ENCODE results near the gene UQCRC2.
A peak's percentile ranks its signal among the peaks of the same experiment; 100 is the strongest.
"Not testable (repeated sequence)": the region's sequence is repeated elsewhere in the genome, so short reads cannot be mapped to it uniquely, and the experiment has no call there.

Gene UQCRC2

GRCh38 chr16:21996923-21997696 is 43.9 kb downstream of the UQCRC2 start:
- no peak for TF ChIP-seq CTCF (IDR thresholded peaks at IDR 0.05; ENCODE audit: insufficient read depth, low read length, missing control alignments)
- no peak for DNase-seq (ENCODE audit: low read depth, low spot score)
- ChIA-PET CTCF (interaction anchor here (0.7 to 11.7 kb wide), 8 partner anchors 8 to 190 kb away, joined by 3 to 292 read pairs (median 6); partner anchors contain the start of gene MOSMO), POLR2A (no interaction called here)
- H3K4me3 ChIP-seq (ENCODE audit: low read depth, low read length): no peak overlapping the region

DNA sequence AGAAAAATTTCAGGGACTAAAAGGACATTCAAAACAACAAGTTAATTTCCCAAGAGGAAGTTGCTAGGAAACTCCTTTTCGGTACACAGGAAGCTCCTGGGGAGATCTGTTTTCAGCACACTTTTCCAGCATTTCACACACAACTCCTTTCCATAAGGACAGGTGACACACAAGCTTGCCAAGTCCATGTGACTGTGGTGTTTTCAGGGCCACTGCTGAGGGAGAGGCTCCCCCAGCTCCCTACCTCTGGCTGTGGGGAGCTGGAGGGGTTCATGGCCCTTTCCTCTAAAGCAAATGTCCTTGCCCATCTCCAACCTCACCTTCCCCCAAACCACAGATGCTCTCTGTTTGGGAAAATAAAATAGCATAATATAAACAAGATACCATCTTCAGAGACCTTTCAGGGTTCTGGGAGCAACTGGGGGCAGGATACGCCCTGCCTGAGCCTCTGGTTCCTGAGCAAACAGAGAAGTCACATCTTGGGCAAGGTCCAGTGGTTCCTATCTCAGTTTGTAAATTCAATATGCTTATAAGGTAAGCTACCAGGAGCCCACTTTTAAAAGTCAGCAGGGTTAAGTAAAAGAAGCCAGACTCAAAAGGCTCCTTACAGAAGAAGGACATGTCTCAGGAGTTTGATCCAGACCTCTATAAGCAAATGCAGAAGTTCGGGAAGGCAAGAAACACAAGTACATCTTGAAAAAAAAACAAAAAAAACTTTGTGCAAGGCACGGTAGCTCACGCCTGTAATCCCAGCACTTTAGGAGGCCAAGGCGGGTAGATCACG is 44.7 kb downstream of the UQCRC2 start:
- POLR2A ChIA-PET: no interaction called here
- CTCF ChIA-PET: interaction anchor here (0.7 to 11.7 kb wide), 11 partner anchors 8 to 303 kb away, joined by 3 to 292 read pairs (median 8); partner anchors contain the start of gene MOSMO

DNA sequence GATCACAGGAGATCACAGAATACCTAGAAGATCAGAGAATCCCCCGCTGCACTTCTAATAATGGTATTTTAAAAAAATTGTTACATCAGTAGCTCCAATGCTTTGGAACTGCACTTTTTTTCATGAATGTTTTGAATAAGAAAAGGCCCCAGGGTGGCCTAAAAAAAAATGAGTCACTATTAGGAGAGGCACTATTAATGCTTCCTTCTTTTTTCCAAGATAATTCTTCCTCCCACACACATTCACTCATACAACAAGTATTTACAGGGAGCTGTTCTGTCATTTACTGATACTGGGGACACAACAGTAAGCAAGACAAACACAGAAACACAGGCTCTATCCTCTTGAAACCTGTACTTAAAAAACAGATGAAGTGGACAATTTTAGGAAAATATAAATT is 48.4 kb downstream of the UQCRC2 start:
- ChIA-PET POLR2A (interaction anchor here (1.0 kb wide), 2 partner anchors 187 to 188 kb away, joined by 4 to 5 read pairs; no protein-coding TSS in a partner anchor), CTCF (interaction anchor here (0.6 to 11.7 kb wide), 34 partner anchors 8 to 299 kb away, joined by 3 to 292 read pairs (median 5); partner anchors contain the start of genes UQCRC2 and VWA3A)
- TF ChIP-seq CTCF (IDR thresholded peaks at IDR 0.05; ENCODE audit: insufficient read depth, low read length, missing control alignments): no peak
- H3K4me3 ChIP-seq (ENCODE audit: low read depth, low read length): no peak overlapping the region
- peak; percentile 12 for DNase-seq (ENCODE audit: low read depth, low spot score)

More for the DNA sequence above, 44.7 kb downstream of the UQCRC2 start:
- no peak for TF ChIP-seq CTCF (IDR thresholded peaks at IDR 0.05; ENCODE audit: insufficient read depth, low read length, missing control alignments)
- no peak overlapping the region for H3K4me3 ChIP-seq (ENCODE audit: low read depth, low read length)
- DNase-seq (ENCODE audit: low read depth, low spot score): no peak

DNA sequence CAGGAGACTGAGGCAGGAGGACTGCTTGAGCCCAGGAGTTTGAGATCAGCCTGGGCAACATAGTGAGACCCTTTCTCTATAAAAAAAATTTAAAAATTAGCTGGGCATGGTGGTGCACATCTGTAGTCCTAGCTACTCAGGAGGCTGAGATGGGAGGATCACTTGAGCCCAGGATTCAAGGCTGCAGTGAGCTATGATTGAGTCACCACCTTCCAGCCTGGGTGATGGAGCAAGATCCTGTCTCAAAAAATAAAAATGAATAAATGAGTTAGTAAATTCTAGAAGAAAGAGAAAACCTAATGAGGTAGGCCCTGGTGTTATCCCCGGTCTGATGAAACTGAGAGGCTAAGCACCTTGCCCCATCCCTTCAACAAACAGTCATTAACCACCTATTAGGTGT is 48.9 kb downstream of the UQCRC2 start:
- not testable (repeated sequence) for H3K4me3 ChIP-seq (ENCODE audit: low read depth, low read length); DNase-seq (ENCODE audit: low read depth, low spot score)
- CTCF ChIA-PET: interaction anchor here (0.6 to 11.7 kb wide), 35 partner anchors 9 to 298 kb away, joined by 3 to 292 read pairs (median 5); partner anchors contain the start of genes UQCRC2 and VWA3A
- POLR2A ChIA-PET: interaction anchor here (1.0 kb wide), 2 partner anchors 186 to 188 kb away, joined by 4 to 5 read pairs; no protein-coding TSS in a partner anchor

GRCh38 chr16:22003195-22003594 is 50.0 kb downstream of the UQCRC2 start:
- no peak for TF ChIP-seq CTCF (IDR thresholded peaks at IDR 0.05; ENCODE audit: insufficient read depth, low read length, missing control alignments)
- ChIA-PET CTCF (interaction anchor here (8.5 to 11.7 kb wide), 2 partner anchors 75 to 184 kb away, joined by 272 to 292 read pairs; no protein-coding TSS in a partner anchor), POLR2A (no interaction called here)
- no peak overlapping the region for H3K4me3 ChIP-seq (ENCODE audit: low read depth, low read length)
- no peak for DNase-seq (ENCODE audit: low read depth, low spot score)

- DNase-seq (ENCODE audit: low read depth, low spot score): no peak
- POLR2A ChIA-PET: no interaction called here
- CTCF ChIA-PET: interaction anchor here (0.9 to 11.7 kb wide), 7 partner anchors 8 to 249 kb away, joined by 3 to 272 read pairs (median 3); no protein-coding TSS in a partner anchor
- no peak overlapping the region for H3K4me3 ChIP-seq (ENCODE audit: low read depth, low read length)
- no peak for TF ChIP-seq CTCF (IDR thresholded peaks at IDR 0.05; ENCODE audit: insufficient read depth, low read length, missing control alignments)
Measured at GRCh38 chr16:22004341-22004740, 51.2 kb downstream of the UQCRC2 start.
